T-helper 1 cell (primary cell): Measurements from ENCODE around the gene TGIF2.

Source experiments
- DNase-seq, 5 donors: peaks; one replicate each; pipeline ENCODE4 v3.0.0-alpha.2; 2012 to 2020
- total RNA-seq, 4 donors: gene quantifications; one replicate each; lab custom pipeline; 2026; lab: John Stamatoyannopoulos, UW

TGIF2 gene
- 34.8 to 38.4 (median 37.5) reads per million in 4 donors for total RNA-seq

- DNase-seq, result peak; percentile 80 to 88 (median 86)
Observed at GRCh38 chr20:36573103-36573797, at the start of gene TGIF2. Gene TGIF2 (plus strand): TSS chr20:36573597. CDS start chr20:36578775, 5,178 bp downstream.

- DNase-seq, result no peak
Observed at GRCh38 chr20:36525620-36526365, 47.6 kb upstream of the TGIF2 start.

- no peak for DNase-seq
Observed at GRCh38 chr20:36526521-36527011, 46.8 kb upstream of the TGIF2 start.

- DNase-seq, result no peak
Observed at GRCh38 chr20:36527331-36528125, 45.9 kb upstream of the TGIF2 start.

GRCh38 chr20:36528176-36528874 lies 45.1 kb upstream of the TGIF2 start:
- no peak for DNase-seq

GRCh38 chr20:36528875-36529417 lies 44.5 kb upstream of the TGIF2 start:
- no peak for DNase-seq

GRCh38 chr20:36532388-36532787 lies 41.0 kb upstream of the TGIF2 start:
- no peak for DNase-seq

GRCh38 chr20:36532822-36533221 lies 40.6 kb upstream of the TGIF2 start:
- DNase-seq, result no peak

- DNase-seq, result no peak
Observed at GRCh38 chr20:36538026-36538722, 35.2 kb upstream of the TGIF2 start.

- no peak for DNase-seq
Observed at GRCh38 chr20:36540551-36541211, 32.7 kb upstream of the TGIF2 start.

GRCh38 chr20:36541227-36541767 lies 32.1 kb upstream of the TGIF2 start, which contains the start of gene MYL9:
Gene MYL9 (plus strand): TSS chr20:36541519. CDS start chr20:36544885, 3,366 bp downstream.
- DNase-seq, result no peak

GRCh38 chr20:36541768-36542488 lies 31.5 kb upstream of the TGIF2 start:
- DNase-seq, result no peak

GRCh38 chr20:36542516-36543183 lies 30.7 kb upstream of the TGIF2 start:
- DNase-seq, result no peak

GRCh38 chr20:36543184-36544133 lies 29.9 kb upstream of the TGIF2 start:
- no peak for DNase-seq

- no peak for DNase-seq
Observed at GRCh38 chr20:36544134-36545018, 29.0 kb upstream of the TGIF2 start.

GRCh38 chr20:36546111-36546736 lies 27.2 kb upstream of the TGIF2 start:
- DNase-seq, result no peak
